Measurements from ENCODE around the gene GPR42.

- TF ChIP-seq CTCF (IDR thresholded peaks at IDR 0.05) (no peak), POLR2A (IDR thresholded peaks at IDR 0.05) (no peak), POLR2AphosphoS5 (IDR thresholded peaks at IDR 0.05) (no peak), EP300 (IDR thresholded peaks at IDR 0.05) (no peak)
Measured at GRCh38 chr19:35341565-35342225, 29.2 kb upstream of the GPR42 start.

Data from suprapubic skin (tissue), 4 donors.